Measurements from ENCODE around the gene DNAH6. TPM values are rescaled to one million over a fixed set of nuclear protein-coding genes. Genes with fewer than 3 reads are reported as not detected.
A peak's percentile ranks its signal among the peaks of the same experiment; 100 is the strongest.

Gene DNAH6
- total and polyA plus RNA-seq, 8 donors, result 1.3 to 6.2 (median 3.6) TPM

- H3K27ac ChIP-seq, result no peak overlapping the region
- ATAC-seq (no peak), DNase-seq (no peak)
- H3K9me3 ChIP-seq, result no peaks in the 10 kb centered on the region
- no peaks in the 10 kb centered on the region for H3K4me1 ChIP-seq
- no peaks in the 10 kb centered on the region for H3K36me3 ChIP-seq
- no peaks in the 10 kb centered on the region for H3K27me3 ChIP-seq
- no peak overlapping the region for H3K4me3 ChIP-seq
- intact Hi-C loops (cut with DNase I), result no loop called here
- TF ChIP-seq CTCF (IDR thresholded peaks at IDR 0.05), result no peak
Measured at GRCh38 chr2:84713441-84713840, 197.1 kb downstream of the DNAH6 start.

- H3K27me3 ChIP-seq, result no peaks in the 10 kb centered on the region
- DNase-seq (no peak), ATAC-seq (peak; percentile 41)
- H3K36me3 ChIP-seq, result no peaks in the 10 kb centered on the region
- no peak for TF ChIP-seq CTCF (IDR thresholded peaks at IDR 0.05)
- H3K9me3 ChIP-seq, result no peaks in the 10 kb centered on the region
- H3K4me1 ChIP-seq, result no peaks in the 10 kb centered on the region
- intact Hi-C loops (cut with DNase I), result no loop called here
- H3K4me3 ChIP-seq, result no peak overlapping the region
- no peak overlapping the region for H3K27ac ChIP-seq
Measured at GRCh38 chr2:84716564-84716963, 200.3 kb downstream of the DNAH6 start.

- Histone ChIP-seq H3K36me3 (no peaks in the 10 kb centered on the region), H3K27me3 (no peaks in the 10 kb centered on the region), H3K4me3 (no peak overlapping the region), H3K4me1 (no peaks in the 10 kb centered on the region), H3K9me3 (no peaks in the 10 kb centered on the region), H3K27ac (no peak overlapping the region)
- intact Hi-C loops (cut with DNase I), result no loop called here
- no peak for DNase-seq
- peak; percentile 52 for ATAC-seq
- no peak for TF ChIP-seq CTCF (IDR thresholded peaks at IDR 0.05)
Measured at GRCh38 chr2:84717302-84717701, 201.0 kb downstream of the DNAH6 start.

GRCh38 chr2:84719434-84719833 lies 203.1 kb downstream of the DNAH6 start:
- H3K9me3 ChIP-seq, result no peaks in the 10 kb centered on the region
- no peak for TF ChIP-seq CTCF (IDR thresholded peaks at IDR 0.05)
- no peak for ATAC-seq

GRCh38 chr2:84723831-84724230 lies 207.5 kb downstream of the DNAH6 start:
- H3K4me1 ChIP-seq, result no peaks in the 10 kb centered on the region
- intact Hi-C loops (cut with DNase I), result no loop called here
- ATAC-seq, result no peak
- H3K27me3 ChIP-seq, result no peaks in the 10 kb centered on the region
- H3K9me3 ChIP-seq, result no peaks in the 10 kb centered on the region
- no peak for TF ChIP-seq CTCF (IDR thresholded peaks at IDR 0.05)
- H3K4me3 ChIP-seq, result no peak overlapping the region
- H3K27ac ChIP-seq, result no peak overlapping the region
- no peak for DNase-seq
- H3K36me3 ChIP-seq, result no peaks in the 10 kb centered on the region

More at GRCh38 chr2:84719434-84719833, 203.1 kb downstream of the DNAH6 start:
- no peaks in the 10 kb centered on the region for H3K27me3 ChIP-seq
- DNase-seq, result no peak
- H3K27ac ChIP-seq, result no peak overlapping the region
- intact Hi-C loops (cut with DNase I), result no loop called here
- H3K4me1 ChIP-seq, result no peaks in the 10 kb centered on the region
- no peak overlapping the region for H3K4me3 ChIP-seq
- H3K36me3 ChIP-seq, result no peaks in the 10 kb centered on the region

All from left lung (tissue), 10 donors.